OCI-LY1 (cell line): ENCODE measurements around the gene IGFBP4.

Source experiments
- H2AFZ ChIP-seq: fragments of 200-600 bp; sonication (generic), shearing (Covaris generic); 2 replicates; pipeline ENCODE4 v1.6.0; 2014; ENCODE audit warnings: antibody characterized with exemption, mild to moderate bottlenecking, low read length
- H3F3A ChIP-seq: fragments of 200-600 bp; sonication (generic), shearing (Covaris generic); 2 replicates; pipeline ENCODE4 v1.6.0; 2014; ENCODE audit warnings: mild to moderate bottlenecking, antibody characterized with exemption, low read length, moderate library complexity; ENCODE audit not compliant: insufficient read depth
- H3K27ac ChIP-seq: fragments of 200-600 bp; sonication (generic); 2 replicates; pipeline ENCODE4 v1.5.1; 2014; ENCODE audit warnings: low read length, mixed run types, mild to moderate bottlenecking, low read depth; ENCODE audit not compliant: poor library complexity, severe bottlenecking
- H3K27me3 ChIP-seq: fragments of 200-600 bp; sonication (generic); 2 replicates; pipeline ENCODE4 v1.6.0; 2014; ENCODE audit warnings: antibody characterized with exemption, mild to moderate bottlenecking, low read length, moderate library complexity; ENCODE audit not compliant: insufficient read depth
- H3K36me3 ChIP-seq: fragments of 200-600 bp; sonication (generic); 2 replicates; pipeline ENCODE4 v1.6.1; 2014; ENCODE audit warnings: mild to moderate bottlenecking, antibody characterized with exemption, low read length, moderate library complexity, mixed read lengths; ENCODE audit not compliant: insufficient read depth
- H3K4me1 ChIP-seq: fragments of 200-600 bp; sonication (generic); 2 replicates; pipeline ENCODE4 v1.5.1; 2014; ENCODE audit warnings: mild to moderate bottlenecking, low read length, moderate library complexity; ENCODE audit not compliant: insufficient read depth, severe bottlenecking
- H3K4me2 ChIP-seq: fragments of 200-600 bp; sonication (generic), shearing (Covaris generic); 2 replicates; pipeline ENCODE4 v1.6.1; 2014; ENCODE audit warnings: low read length
- H3K4me3 ChIP-seq: fragments of 200-600 bp; sonication (generic); 2 replicates; pipeline ENCODE4 v1.5.1; 2014; ENCODE audit warnings: low read length, low read depth, mild to moderate bottlenecking, mixed read lengths; ENCODE audit not compliant: poor library complexity, severe bottlenecking
- H3K79me2 ChIP-seq: fragments of 200-600 bp; shearing (Covaris generic); 2 replicates; pipeline ENCODE4 v1.6.1; 2016; ENCODE audit warnings: mixed run types, low read length, mixed read lengths; ENCODE audit not compliant: insufficient read depth
- H3K9ac ChIP-seq: fragments of 200-600 bp; sonication (generic), shearing (Covaris generic); 2 replicates; pipeline ENCODE4 v1.6.1; 2014; ENCODE audit warnings: mild to moderate bottlenecking, low read length, mixed read lengths
- H3K9me2 ChIP-seq: fragments of 200-600 bp; sonication (generic), shearing (Covaris generic); 2 replicates; pipeline ENCODE4 v1.6.1; 2014; ENCODE audit warnings: low read depth, mild to moderate bottlenecking, low read length, mixed read lengths
- H3K9me3 ChIP-seq: fragments of 200-600 bp; shearing (Covaris generic); 2 replicates; pipeline ENCODE4 v1.6.1; 2014; ENCODE audit warnings: low read length, mixed read lengths
- H4K20me1 ChIP-seq: fragments of 200-600 bp; sonication (generic), shearing (Covaris generic); 2 replicates; pipeline ENCODE4 v1.6.0; 2016; ENCODE audit warnings: mild to moderate bottlenecking, low read length; ENCODE audit not compliant: insufficient read depth
- EZH2 ChIP-seq: fragments of 200-600 bp; sonication (generic), shearing (Covaris generic); IDR thresholded peaks from 2 replicates; pipeline ENCODE4 v1.8.0; 2017; ENCODE audit warnings: borderline replicate concordance, mixed run types, mild to moderate bottlenecking, antibody characterized with exemption, low read length, moderate library complexity, mixed read lengths
- TF ChIP-seq, protein P1 (sequence below): fragments of 200-600 bp; sonication (generic), shearing (Covaris generic); IDR thresholded peaks from 2 replicates; pipeline ENCODE4 v1.5.1; 2017; ENCODE audit warnings: mild to moderate bottlenecking, antibody characterized with exemption, low read length, moderate library complexity, mixed read lengths

Gene IGFBP4

DNA sequence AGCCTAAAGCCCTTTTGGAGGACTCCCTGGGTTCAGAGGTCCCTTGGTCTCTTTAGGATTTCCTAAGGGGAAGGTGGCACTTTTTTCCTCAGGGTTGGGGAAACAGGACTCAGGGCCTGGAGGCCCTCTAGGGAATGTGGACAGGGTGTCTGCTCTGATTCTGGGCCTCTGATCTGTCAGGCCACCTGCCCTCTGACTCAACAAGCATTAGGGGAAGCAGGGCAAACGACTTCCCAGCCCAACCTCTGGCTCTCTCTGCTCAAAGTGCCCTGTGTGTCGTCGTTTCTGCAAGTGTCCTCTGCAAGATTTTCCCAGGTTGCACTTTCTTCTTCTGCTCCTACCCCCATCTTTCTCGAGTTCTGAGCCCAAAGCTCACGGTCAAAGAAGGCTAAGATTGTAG is 6.6 kb upstream of the IGFBP4 start:
- Histone ChIP-seq H2AFZ (no peak overlapping the region), H3K9me2 (no peaks in the 10 kb centered on the region), H4K20me1 (no peaks in the 10 kb centered on the region), H3K9me3 (no peaks in the 10 kb centered on the region), H3F3A (no peaks in the 10 kb centered on the region), H3K27ac (no peak overlapping the region), H3K79me2 (no peaks in the 10 kb centered on the region), H3K27me3 (peaks cover 5% of the 10 kb centered on the region; the same call in 1 of the 2 replicates), H3K36me3 (no peaks in the 10 kb centered on the region), H3K4me2 (no peak overlapping the region), H3K9ac (no peak overlapping the region), H3K4me1 (no peaks in the 10 kb centered on the region), H3K4me3 (no peak overlapping the region)
- no peak for TF ChIP-seq EZH2
- TF ChIP-seq, protein P1, sequence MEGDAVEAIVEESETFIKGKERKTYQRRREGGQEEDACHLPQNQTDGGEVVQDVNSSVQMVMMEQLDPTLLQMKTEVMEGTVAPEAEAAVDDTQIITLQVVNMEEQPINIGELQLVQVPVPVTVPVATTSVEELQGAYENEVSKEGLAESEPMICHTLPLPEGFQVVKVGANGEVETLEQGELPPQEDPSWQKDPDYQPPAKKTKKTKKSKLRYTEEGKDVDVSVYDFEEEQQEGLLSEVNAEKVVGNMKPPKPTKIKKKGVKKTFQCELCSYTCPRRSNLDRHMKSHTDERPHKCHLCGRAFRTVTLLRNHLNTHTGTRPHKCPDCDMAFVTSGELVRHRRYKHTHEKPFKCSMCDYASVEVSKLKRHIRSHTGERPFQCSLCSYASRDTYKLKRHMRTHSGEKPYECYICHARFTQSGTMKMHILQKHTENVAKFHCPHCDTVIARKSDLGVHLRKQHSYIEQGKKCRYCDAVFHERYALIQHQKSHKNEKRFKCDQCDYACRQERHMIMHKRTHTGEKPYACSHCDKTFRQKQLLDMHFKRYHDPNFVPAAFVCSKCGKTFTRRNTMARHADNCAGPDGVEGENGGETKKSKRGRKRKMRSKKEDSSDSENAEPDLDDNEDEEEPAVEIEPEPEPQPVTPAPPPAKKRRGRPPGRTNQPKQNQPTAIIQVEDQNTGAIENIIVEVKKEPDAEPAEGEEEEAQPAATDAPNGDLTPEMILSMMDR, result no peak

DNA sequence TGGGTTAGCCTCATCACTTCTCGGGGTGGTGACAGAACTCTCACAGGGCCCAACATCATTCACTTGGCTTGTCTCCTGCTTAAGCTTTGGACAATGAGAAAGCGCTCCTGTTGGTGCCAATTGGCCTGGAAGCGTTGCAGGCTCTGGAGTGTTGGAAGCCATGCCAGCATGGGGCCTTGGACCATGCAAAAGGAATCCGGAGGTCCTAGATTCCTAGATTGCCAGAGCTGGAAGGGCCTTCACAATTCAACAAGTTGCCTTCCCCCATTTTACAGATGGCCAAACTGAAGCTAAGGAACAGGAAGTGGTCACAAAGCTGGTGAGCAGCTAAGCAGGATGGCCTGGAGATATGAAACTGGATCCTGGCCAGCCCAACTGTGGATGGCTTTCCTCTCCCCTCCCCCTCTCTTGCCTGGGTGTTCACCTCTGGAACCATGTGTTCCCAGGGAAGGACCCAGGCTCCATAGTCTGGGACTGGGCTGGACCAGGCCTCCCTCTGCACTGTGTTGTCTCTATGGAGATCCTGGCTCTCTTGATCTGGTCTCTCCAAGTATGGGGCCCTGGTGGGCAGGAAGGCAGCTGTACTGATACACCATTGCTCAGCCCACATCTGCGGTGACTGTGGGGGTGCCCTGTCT is 6.0 kb upstream of the IGFBP4 start:
- H3K4me1 ChIP-seq, result no peaks in the 10 kb centered on the region
- no peaks in the 10 kb centered on the region for H3K79me2 ChIP-seq
- no peak for TF ChIP-seq EZH2
- TF ChIP-seq, protein P1, result no peak
- H3K4me2 ChIP-seq, result no peak overlapping the region
- no peaks in the 10 kb centered on the region for H3K9me2 ChIP-seq
- H2AFZ ChIP-seq, result no peak overlapping the region
- H4K20me1 ChIP-seq, result no peaks in the 10 kb centered on the region
- no peak overlapping the region for H3K27ac ChIP-seq
- H3F3A ChIP-seq, result no peaks in the 10 kb centered on the region
- H3K4me3 ChIP-seq, result no peak overlapping the region
- no peaks in the 10 kb centered on the region for H3K36me3 ChIP-seq
- 0 out of 2 replicates have a peak, but pooled peaks cover under 1% of the 10 kb centered on the region for H3K27me3 ChIP-seq
- H3K9me3 ChIP-seq, result no peaks in the 10 kb centered on the region
- H3K9ac ChIP-seq, result no peak overlapping the region

DNA sequence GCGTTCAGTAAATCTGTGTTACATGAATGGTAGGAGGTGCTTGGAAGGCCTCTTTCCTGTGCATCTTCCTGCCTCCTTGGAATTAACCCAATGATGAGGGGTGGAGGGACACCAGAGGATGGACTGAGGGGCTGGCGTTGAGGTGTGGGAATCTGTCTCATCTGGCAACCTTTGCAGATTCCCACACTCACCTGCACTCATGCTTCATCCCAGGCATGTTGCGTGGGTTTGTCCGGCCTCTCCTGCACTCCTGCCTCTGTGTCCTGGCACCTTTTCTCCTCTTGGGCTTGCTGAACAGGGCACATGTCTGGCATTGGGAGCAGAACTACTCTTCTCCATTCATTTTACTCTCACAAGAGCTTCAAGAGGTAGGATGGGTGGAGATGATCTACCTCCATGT is 3.1 kb upstream of the IGFBP4 start:
- Histone ChIP-seq H3K79me2 (no peaks in the 10 kb centered on the region), H3K4me3 (no peak overlapping the region), H3K36me3 (no peaks in the 10 kb centered on the region), H4K20me1 (no peaks in the 10 kb centered on the region), H3F3A (no peaks in the 10 kb centered on the region), H3K9ac (no peak overlapping the region), H3K9me2 (no peaks in the 10 kb centered on the region), H3K27me3 (peaks cover 13% of the 10 kb centered on the region; the same call in 1 of the 2 replicates), H3K4me2 (no peak overlapping the region), H3K27ac (no peak overlapping the region), H3K4me1 (peaks cover 14% of the 10 kb centered on the region), H3K9me3 (no peaks in the 10 kb centered on the region), H2AFZ (no peak overlapping the region)
- TF ChIP-seq, protein P1, result no peak
- TF ChIP-seq EZH2, result no peak
